NCI-H748 treated with DMSO at 0.1 percent for 48 hours (cell line): ENCODE results near the gene PSMA2.
"Not testable (repeated sequence)": the region's sequence is repeated elsewhere in the genome, so short reads cannot be mapped to it uniquely, and the experiment has no call there.

Source experiments
- DNase-seq: peaks from one replicate; lab custom pipeline; 2025; lab: John Stamatoyannopoulos, UW

The PSMA2 gene

GRCh38 chr7:42906181-42906580 lies 25.8 kb downstream of the PSMA2 start:
- DNase-seq: no peak

- DNase-seq: no peak
Observed at GRCh38 chr7:42902331-42902730, 29.6 kb downstream of the PSMA2 start.

DNA sequence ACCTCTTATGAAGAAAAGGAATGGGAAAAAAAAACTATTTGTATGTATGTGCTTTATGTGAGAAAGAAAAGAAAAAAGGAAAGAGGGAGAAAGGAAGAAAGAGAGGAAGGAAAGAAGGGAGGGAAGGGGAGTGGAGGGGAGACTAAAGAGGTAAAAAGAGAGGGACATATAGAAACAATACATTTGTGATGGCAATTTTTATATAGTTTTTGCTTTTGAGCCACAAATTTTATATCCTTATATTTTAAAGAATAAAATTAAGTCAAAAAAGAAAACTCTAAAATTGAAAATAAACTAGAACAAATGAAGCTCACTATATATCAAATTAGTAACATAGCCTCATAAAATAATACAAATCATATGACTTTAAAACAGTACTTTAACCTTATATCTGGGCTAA lies 31.1 kb downstream of the PSMA2 start:
- no peak for DNase-seq

DNA sequence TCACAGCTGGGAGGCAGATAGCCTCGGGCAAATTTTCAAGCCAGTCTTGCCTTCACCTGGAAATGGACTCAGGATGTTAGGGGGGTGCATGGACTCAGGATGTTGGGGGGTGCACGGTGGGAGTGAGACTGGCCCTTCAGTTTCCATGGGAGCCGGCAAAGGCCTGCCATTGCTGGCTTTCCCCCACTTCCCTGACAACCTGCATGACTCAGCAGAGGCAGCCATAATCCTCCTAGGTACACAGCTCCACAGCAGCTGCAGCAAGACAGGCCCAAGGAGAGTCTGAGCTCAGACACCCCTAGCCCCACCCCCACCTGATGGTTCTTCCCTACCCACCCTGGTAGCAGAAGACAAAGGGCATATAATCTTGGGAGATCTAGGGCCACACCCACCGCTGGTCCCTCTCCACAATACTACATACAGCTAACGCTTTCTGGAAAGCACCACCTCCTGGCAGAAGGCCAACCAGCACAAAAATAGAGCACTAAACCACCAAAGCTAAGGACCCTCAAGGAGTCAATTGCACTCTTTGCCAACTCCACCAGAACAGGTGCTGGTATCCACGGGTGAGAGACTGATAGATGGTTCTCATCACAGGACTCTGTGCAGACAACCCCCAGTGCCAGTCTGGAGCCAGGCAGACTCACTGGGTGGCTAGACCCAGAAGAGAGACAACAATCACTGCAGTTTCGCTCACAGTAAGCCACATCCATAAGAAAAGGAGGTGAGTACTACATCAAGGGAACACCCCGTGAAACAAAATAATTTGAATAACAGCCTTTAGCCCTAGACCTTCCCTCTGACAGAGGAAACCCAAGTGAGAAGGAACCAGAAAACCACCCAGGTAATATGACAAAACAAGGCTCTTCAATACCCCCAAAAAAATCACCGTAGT lies 38.4 kb downstream of the PSMA2 start:
- no peak for DNase-seq

GRCh38 chr7:42886893-42887505 lies 45.0 kb downstream of the PSMA2 start:
- no peak for DNase-seq

DNA sequence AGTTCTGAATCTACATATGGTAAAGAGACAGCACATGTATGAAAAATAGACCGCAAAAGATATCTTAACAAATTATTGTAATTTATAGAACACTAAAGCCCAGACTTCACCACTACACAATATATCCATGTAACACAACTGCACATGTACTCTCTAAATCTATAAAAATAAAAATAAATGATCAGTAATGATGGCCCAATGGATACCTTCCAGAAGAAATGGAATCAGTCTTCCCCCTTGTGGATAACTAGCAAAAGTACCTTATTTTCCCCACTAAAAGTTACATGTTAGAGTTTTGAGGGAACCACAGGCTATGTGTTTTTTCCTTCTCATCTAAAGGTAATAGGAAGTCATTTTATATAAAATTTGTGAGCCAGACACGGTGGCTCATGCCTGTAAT lies 45.8 kb downstream of the PSMA2 start:
- no peak for DNase-seq

- not testable (repeated sequence) for DNase-seq
Observed at GRCh38 chr7:42885183-42885582, 46.8 kb downstream of the PSMA2 start.

DNA sequence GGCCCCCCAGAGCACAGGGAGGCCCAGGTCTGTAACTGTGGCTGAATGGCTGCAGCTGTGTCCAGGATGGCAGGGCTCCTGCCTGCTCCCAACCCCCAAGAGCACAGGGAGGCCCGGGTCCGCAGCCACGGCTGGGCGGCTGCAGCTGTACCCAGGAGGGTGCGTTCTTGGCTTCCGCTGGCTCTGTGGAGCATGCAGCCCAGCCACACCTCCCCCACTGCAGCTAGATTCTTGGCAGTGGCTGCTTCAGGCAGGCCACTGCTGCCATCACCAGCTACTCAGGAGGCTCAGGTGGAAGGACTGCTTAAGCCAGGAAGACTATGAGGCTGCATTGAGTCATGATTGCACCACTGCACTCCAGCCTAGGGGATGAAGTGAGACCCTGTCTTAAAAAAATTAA lies 48.0 kb downstream of the PSMA2 start:
- DNase-seq: no peak

- DNase-seq: no peak
Observed at GRCh38 chr7:42880392-42880791, 51.6 kb downstream of the PSMA2 start.

- no peak for DNase-seq
Observed at GRCh38 chr7:42878303-42878702, 53.7 kb downstream of the PSMA2 start.

- no peak for DNase-seq
Observed at GRCh38 chr7:42877862-42878261, 54.1 kb downstream of the PSMA2 start.

DNA sequence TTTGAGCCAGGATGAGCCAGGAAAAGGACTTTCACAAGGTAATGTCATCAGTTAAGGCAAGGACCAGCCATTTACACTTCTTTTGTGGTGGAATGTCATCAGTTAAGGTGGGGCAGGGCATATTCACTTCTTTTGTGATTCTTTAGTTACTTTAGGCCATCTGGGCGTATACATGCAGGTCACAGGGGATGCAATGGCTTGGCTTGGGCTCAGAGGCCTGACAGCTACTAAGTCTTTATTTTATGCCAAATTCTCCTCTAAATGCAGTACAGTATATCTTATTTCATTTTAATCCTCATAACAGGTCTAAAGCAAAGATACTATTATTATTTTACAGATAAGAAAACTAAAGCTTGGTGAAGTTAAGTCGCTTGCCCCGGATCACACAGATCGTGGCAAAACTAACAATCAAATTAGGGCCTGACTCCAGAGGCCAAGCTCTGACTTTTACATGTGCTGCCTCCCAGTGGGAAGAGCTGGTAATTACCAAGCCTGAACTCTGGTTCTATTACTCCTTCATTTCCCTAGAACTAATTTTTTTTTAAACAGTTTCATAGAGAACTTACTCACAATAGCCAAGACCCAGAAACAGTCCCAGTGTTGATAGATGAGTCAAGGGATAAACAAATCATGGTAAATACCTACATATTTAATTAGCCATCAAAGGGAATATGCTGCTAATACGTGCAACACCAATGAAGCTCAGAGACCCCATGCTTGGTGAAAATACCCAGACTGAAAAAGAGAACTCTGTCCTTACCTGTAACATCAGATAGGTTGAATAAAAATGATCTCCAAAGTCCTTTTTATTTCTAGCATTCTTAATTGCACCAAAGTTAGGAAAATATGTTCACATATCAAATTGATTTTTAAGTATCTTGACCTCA lies 55.5 kb downstream of the PSMA2 start:
- no peak for DNase-seq

DNA sequence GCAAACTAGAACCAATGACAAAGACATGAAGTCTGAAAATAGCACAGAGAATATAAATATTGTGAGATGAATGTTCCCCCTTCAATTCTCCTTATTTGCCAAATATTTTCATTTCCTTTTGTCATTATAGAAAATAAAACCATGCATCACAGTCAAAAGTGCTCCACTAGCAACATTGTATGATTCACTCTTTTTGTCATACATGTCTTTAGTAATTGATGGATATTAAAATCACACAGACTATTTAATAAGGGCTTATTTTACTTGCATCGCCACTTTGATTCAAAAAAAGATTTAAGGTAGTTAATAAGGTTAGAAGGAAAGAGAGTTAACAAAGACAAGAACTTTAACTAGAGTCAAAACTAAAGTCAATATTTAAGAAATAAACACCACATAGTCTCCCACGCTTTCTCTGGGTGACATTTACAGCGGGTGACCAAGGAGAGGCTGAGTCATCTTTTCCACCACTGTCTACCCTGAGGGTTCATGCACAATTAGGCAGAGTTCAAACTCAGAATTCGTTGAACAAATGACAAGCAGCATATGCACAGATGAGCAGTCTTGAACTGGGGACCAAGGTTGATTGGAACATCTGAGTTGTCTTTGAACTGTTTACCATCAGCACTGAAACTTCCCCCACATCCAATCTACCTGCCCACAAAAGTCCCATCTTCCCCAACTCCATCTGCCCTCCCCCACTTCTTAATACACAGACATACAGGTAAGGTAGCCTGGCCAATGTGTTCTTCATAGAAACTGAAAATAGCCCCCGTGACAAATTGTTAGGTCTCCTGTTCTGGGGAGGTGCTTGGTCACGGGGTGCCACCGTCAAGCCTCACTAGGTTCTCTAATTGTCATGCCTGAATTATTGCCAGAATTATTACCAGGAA lies 62.6 kb downstream of the PSMA2 start:
- no peak for DNase-seq

- DNase-seq: no peak
Observed at GRCh38 chr7:42868480-42868879, 63.5 kb downstream of the PSMA2 start.
